ENCODE measurements around the gene PNMA6A.
"Not testable (repeated sequence)": the region's sequence is repeated elsewhere in the genome, so short reads cannot be mapped to it uniquely, and the experiment has no call there.

DNA sequence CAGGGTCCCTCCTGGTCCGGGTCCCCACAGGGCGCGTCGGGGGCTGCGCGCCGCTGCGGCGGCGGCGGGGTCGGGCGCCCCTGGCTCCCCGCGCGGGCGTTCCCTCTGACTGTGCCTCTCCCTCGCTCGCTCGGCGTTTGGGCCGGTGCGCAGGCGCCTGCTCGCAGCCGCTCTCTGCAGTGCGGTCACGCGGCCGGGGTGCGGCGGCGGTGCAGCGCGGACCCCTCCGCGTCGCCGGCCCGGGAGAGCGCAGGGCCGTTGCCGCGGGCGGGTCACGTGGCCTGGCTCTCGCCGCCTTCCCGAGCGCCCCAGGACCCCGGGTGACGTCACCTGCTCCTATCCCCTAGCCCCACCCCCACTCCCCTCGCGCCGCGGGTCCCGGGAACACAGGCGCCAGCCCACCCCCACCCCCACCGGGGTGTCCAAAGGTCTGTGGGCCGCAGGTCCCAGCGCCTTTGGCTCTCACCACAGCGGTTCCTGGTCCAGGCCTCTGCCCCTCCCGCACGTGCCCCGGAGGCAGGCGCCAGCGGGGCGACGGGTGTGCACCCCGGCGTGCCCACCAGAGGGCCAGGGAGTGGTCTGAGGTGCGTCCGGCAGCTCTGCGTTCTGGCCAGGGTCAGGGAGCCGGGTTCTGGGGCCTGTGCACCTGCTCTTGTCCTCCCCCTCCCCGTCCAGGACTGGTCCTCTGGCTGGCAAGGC is 5.3 kb downstream of the PNMA6A start:
- not testable (repeated sequence) for TF ChIP-seq HDGF (IDR thresholded peaks at IDR 0.05); RB1 (IDR thresholded peaks at IDR 0.05; ENCODE audit: low read depth); KDM2B (CRISPR knock-in tag; IDR thresholded peaks at IDR 0.05); SRF (CRISPR knock-in tag; IDR thresholded peaks at IDR 0.05); ETV6 (IDR thresholded peaks at IDR 0.05; ENCODE audit: borderline replicate concordance in 1 of 2, low read depth in 2 of 2, low read length in 1 of 2); ETV6 (CRISPR knock-in tag; IDR thresholded peaks at IDR 0.05; ENCODE audit: borderline replicate concordance); CBX3 (IDR thresholded peaks at IDR 0.05; ENCODE audit: borderline replicate concordance in 1 of 2, low read length in 2 of 2)
- TF ChIP-seq, protein P1, sequence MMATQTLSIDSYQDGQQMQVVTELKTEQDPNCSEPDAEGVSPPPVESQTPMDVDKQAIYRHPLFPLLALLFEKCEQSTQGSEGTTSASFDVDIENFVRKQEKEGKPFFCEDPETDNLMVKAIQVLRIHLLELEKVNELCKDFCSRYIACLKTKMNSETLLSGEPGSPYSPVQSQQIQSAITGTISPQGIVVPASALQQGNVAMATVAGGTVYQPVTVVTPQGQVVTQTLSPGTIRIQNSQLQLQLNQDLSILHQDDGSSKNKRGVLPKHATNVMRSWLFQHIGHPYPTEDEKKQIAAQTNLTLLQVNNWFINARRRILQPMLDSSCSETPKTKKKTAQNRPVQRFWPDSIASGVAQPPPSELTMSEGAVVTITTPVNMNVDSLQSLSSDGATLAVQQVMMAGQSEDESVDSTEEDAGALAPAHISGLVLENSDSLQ (IDR thresholded peaks at IDR 0.05) = not testable (repeated sequence)
